Activated CD4-positive, alpha-beta T cell treated with anti-CD3 and anti-CD28 coated beads, Interleukin-2, Interleukin-6, amounts not matched to agents 100 ng/mL and 50 ng/mL, durations not matched to agents 16 hours and 8 hours (primary cell): ENCODE measurements around the gene PLN.
A peak's percentile ranks its signal among the peaks of the same experiment; 100 is the strongest.

ENCODE experiments used
- DNase-seq: peaks from one replicate; pipeline ENCODE4 v3.0.0-alpha.2; 2020

Gene PLN

GRCh38 chr6:118548136-118548535 lies at the start of gene PLN:
PLN (plus strand) TSS chr6:118548296; CDS start chr6:118558922, 10,626 bp downstream.
- no peak for DNase-seq

GRCh38 chr6:118500130-118501015 lies 47.7 kb upstream of the PLN start:
- DNase-seq, result no peak

GRCh38 chr6:118501099-118501498 lies 47.0 kb upstream of the PLN start:
- no peak for DNase-seq

- no peak for DNase-seq
Observed at GRCh38 chr6:118501765-118502164, 46.3 kb upstream of the PLN start.

DNA sequence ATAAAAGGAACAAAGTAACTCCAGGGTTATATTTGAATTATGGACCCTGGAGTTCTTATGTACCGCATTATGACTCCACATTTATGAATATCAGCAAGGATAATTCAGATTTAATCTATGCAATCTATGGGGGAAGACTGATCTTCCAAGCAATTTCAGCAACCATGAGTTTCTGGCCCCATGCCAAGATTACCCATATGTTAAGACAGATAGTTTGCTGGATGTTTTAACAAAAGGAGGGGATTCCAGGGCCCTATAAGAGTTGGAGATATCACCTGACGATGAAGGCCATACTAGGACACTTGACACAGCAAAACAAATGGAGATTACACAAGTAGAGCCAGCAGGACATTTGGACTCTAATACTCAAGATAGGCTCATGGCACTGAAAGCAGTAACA lies 45.9 kb upstream of the PLN start:
- DNase-seq, result no peak

GRCh38 chr6:118504611-118505010 lies 43.5 kb upstream of the PLN start:
- no peak for DNase-seq

DNA sequence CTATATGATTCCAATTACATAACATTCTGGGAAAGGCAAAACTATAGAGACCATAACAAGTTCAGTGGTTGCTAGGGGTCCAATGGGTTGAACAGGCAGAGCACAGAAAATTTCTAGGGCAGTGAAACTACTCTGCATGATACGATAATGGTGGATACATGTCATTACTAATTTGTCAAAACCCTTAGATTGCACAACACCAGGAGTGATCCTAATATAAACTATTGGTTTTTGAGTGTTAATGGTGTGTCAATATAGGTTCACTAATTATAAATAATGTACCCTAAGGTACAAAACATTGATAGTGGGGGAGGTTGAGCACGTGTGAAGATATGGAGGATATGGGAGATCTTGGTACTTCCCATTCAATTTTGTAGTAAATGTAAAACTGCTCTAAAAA lies 42.4 kb upstream of the PLN start:
- no peak for DNase-seq

GRCh38 chr6:118506071-118506638 lies 41.9 kb upstream of the PLN start:
- no peak for DNase-seq

GRCh38 chr6:118507636-118508035 lies 40.5 kb upstream of the PLN start:
- DNase-seq, result no peak

- peak; percentile 17 for DNase-seq
Observed at GRCh38 chr6:118509009-118509617, 39.0 kb upstream of the PLN start.

GRCh38 chr6:118511930-118512715 lies 36.0 kb upstream of the PLN start:
- no peak for DNase-seq

DNA sequence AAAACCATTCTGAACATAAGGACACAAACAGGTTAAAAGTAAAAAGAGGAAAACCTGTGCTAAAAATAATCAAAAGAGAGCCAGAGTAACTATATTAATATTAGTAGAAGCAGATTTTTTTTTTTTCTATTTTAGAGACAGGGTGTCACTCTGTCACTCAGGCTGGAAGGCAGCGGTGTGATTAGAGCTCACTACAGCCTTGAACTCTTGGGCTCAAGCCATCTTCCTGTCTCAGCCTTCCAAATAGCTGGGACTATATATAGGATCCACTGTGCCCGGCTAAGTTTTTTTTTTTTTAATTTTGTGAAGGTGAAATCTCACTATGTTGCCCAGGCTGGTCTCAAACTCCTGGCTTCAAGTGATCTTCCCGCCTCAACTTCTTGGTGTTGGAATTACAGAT lies 33.4 kb upstream of the PLN start:
- no peak for DNase-seq

GRCh38 chr6:118522422-118522821 lies 25.7 kb upstream of the PLN start:
- no peak for DNase-seq

- DNase-seq, result peak; percentile 41
Observed at GRCh38 chr6:118523216-118523615, 24.9 kb upstream of the PLN start.

DNA sequence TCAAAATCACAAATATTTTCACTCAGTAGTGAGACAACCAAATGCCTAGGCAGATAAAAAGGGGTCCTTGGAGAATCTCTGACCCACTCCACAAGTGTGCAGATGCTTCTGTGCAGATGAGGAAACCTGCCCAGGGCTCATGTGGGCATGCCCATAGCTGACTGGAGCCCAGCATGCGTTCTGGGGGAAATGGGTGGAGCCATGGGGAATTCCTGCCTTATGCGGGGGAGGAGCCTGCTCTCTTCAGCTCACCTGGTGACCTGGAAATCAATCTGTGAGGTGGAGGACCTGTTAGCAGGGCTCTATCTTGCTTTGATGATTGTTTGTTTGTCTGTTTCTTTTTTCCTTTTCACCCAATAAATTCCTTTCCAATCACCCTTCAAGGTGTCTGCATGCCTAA lies 23.4 kb upstream of the PLN start:
- no peak for DNase-seq

DNA sequence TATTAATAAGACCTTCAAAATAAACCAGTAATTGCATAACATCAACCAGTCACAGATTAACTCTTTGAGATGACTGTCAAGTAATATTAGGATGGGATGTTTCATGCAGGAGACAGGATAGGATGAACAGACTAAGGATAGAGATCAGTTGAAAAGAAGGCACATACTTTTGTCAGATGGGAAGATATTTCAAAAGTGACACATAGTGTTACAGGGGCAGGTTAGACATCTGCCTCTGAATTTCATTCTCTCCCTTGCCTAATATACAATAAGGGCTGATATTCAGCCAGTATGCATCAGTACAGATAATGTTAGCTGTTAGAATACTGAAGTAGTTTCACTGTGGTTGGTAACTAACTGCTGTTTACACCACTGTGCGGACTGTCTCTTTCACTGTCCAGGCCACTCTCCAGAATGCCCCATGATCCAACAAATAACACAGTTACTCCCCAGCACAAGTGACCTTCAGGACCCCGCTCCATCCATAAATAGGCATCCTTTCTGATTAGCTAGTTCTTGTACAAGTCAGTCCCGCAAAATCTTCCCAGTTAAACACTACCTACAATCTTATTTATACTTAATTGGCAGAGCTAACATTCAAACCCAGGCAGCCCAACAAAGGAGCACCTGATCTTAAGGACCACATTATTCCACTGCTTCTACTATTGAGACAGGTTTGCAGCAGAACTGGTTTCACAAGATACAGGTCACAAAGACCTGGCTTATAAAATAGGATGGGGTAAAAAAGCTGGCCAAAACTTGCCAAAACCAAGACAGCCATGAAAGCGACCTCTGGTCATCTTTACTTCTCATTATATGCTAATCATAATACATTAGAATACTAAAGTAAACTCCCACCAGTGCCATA lies 21.9 kb upstream of the PLN start:
- no peak for DNase-seq

- no peak for DNase-seq
Observed at GRCh38 chr6:118528129-118528528, 20.0 kb upstream of the PLN start.

DNA sequence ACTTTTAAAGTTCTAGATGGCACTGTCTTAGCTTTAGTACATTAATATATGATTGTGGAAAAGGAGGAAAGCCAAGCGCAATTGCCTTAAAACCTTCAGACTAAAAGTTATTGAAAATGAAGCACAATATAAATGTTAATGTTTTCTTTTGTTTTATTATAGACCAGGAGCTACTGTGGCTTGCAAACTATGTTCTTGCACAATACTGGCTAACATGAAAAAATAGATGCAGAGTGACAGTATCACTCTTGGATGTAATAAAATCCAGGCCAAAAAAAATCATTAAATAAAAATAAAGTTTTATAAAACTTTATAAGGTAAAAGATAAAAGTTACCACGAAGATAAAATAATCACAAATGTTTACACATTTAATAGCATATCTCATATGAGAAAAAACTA lies 18.3 kb upstream of the PLN start:
- no peak for DNase-seq

DNA sequence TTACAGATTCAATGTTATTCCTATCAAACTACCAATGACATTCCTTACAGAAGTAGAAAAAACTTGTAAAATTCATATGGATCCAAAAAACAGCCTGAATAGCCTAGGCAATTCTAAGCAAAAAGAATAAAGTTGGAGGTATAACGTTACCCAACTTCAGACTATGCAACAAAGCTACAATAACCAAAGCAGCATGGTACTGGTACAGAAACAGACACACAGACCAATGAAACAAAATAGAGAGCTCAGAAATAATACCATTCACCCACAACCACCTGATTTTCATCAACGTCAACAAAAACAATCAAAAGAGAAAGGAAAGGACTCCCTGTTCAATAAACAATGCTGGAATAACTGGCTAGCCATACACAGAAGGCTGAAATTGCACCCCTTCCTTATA lies 17.2 kb upstream of the PLN start:
- DNase-seq, result no peak

GRCh38 chr6:118535176-118535844 lies 12.8 kb upstream of the PLN start:
- DNase-seq, result no peak

GRCh38 chr6:118536478-118536877 lies 11.6 kb upstream of the PLN start:
- no peak for DNase-seq

DNA sequence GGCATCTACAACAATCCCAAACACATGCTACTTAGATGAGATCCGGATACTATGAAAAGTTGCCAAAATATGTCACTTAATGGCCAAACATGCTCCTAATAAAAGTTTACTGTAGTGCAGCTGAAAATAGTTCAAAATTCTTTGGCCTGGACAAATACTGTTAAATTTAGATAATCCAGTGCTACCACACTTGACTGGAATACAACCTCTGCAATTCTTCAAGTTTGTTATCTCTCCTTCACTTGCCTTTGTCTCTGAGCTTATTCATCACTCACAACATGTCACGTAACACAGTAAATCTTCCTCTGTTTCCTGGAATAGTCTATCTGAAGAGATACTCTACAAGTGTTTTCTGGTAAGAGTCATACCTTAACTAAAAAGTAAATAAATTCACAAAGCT lies 10.5 kb upstream of the PLN start:
- no peak for DNase-seq
